CD4-positive, alpha-beta T cell treated with Interleukin-17A for 1 hour (primary cell): ENCODE measurements around the gene GAS2L2.
"Not testable (repeated sequence)": the region's sequence is repeated elsewhere in the genome, so short reads cannot be mapped to it uniquely, and the experiment has no call there.

Experiments
- DNase-seq: peaks from one replicate; pipeline ENCODE4 v3.0.0-alpha.2; 2020

Gene GAS2L2

DNA sequence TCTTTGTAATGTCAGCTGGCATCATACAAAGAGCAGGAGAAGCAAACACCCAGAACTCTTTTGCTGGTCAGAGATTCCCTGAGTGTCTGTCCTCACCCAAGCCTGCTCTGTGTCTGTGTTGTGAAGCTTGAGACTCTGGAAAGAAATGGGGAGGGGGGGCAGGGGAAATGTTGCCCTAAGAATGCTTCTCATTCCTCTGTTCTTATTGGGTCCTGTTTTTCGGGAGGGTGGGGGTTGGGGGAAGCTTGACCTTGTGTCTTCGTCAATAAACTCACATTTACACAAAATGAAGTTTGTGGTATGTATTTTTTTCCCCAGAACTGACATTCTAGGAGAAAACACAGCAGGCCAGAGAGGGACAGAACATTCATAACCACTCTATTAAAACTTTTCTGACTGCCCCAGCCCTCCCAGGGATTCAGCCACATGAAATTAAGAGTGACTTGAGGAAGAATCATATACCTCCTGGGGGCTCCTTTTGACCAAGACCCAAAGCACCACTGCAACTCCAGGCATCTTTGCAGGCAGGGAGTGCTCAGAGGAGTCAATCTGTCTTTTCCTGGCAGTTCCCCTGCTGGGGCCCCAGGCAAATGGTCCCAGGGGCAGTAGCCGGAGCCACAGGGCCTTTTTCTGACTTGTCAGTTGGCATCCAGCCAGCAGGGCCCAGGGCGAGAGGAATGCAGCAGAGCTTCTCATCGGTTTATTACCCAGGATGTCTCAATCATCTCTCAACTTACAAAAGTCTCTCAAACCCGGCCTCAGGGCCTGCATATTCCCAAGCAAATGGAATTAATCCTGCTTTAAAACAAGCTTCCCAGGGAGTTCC is 26.7 kb downstream of the GAS2L2 start:
- DNase-seq: no peak

- no peak for DNase-seq
Observed at GRCh38 chr17:35725802-35726126, 27.3 kb downstream of the GAS2L2 start.

DNA sequence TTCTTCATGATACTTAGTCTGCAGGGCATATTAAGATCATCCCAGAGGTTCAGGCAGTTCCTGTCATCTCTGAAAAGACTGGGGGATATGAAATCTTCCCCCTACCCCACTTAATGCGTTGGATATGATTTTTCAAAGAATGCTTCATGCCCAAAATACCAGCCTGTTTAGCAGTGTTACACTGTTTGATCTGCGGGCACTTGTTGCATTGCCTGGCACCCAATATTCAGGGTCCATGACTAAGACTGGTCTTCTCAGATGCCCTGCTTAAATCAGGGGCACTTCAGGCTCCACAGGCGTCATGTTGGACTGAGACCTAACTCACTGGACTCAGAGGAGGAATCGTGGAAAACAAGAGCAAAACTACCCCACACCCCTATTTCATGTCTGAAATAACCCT is 28.0 kb downstream of the GAS2L2 start:
- no peak for DNase-seq

DNA sequence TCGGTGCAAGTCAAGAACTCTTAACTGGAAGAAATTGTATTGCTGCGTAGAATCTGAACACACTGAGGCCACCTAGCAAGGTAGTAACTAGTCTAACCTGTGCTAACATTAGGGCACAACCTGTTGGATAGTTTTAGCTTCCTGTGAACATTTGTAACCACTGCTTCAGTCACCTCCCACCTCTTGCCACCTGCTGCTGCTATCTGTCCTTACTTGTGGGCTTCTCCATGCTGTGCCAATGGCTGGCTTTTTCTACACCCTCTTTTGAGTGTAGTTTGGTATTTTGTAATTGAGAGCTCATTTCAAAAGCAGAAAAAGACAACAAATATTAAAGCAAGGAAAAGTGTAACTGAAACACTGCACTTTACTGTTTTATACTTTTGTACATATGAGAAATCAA is 29.3 kb downstream of the GAS2L2 start:
- no peak for DNase-seq

GRCh38 chr17:35717475-35717874 is 35.6 kb downstream of the GAS2L2 start:
- DNase-seq: no peak

DNA sequence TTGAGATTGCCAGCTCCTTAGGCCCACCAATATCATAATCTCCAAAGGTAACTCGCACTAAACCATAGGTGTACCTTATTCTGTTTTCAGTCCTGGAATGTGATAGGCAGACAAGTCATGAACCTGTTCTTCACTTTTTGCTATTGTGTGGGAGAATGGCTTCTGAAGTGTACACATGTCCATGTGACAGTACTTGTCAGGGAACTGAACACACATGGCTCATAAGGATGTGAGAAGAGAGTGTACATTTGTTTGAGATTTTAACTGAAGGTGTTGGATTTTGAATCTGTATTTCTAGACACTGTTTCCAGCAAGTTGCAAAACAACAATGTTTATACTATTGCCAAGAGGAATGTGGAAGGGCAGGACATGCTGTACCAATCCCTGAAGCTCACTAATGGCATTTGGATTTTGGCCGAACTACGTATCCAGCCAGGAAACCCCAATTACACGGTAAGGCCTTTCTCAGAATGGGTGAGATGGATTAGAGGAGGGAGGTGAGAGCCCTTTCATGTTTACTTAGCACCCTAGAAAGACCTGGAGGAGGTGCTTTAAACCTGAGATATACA is 36.1 kb downstream of the GAS2L2 start:
- DNase-seq: no peak

- no peak for DNase-seq
Observed at GRCh38 chr17:35716173-35716572, 36.9 kb downstream of the GAS2L2 start.

DNA sequence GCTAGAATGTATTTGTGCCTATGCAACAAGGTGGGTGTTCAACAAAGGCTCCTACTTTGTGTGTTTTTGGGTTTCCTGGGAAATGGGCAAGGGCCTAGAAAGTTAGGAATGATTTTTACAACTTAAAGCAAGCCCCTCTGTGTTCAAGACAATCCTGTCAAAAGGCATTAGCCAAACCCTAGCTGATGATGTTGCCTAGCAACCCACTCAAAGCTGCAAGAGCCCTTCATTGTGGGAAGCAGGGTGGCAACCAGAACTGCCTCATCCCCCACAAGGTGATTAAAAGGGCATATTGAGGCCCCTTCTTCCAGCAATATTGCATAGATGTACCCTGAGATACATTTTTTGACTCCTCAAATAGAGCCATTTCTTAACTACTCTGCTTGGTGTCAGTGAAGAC is 37.6 kb downstream of the GAS2L2 start:
- no peak for DNase-seq

GRCh38 chr17:35714988-35715387 is 38.1 kb downstream of the GAS2L2 start:
- DNase-seq: no peak

DNA sequence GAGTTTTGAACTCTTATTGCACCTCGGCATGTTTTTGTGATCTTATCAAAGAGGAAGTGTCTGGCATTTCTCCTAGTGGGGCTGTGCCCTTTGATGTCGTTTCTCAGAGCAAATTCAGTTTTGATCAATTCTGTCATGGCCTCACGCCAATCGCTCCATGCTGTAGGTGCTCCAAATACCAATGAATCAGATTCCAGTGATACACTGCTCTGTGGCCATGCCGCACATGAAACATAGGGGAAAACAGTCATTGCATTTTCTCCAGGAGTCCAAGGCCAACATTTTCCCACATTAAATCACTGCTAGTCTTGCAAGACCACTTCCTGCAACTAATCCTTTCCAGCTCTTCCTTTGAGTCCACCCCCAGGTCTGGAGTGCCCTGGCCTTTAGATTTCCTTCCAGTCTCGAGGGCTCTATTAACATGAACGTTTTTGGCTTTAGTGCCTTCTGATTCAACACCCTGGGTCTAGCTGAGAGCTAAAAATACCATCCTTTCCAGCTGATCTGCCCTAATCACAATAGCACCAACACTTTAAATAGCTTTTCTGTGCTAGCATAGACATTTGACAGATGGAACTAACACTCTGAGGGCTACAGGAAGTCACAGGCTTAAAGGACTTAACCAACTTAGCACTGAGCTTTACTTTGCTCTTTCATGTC is 39.8 kb downstream of the GAS2L2 start:
- DNase-seq: no peak

DNA sequence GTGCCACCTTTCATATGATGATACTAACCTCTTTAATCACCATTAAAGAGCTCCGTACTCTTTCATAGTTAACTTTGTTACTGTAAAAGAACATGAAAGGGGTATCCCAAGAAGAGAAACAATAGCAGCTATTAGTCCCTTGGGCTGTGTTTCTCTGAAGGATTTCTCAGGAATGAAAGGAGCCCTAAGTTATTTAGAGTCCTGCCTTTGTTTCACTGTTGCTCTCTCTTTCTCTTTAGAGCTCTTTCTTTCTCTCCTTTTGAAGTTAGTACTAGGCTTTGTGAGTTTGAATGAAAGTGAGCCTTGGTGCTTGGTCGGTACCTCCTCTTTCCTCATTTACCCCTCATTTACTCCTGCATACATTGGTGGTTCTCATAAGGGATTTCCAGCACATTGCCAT is 42.1 kb downstream of the GAS2L2 start:
- DNase-seq: no peak

GRCh38 chr17:35709874-35710273 is 43.2 kb downstream of the GAS2L2 start:
- DNase-seq: no peak

GRCh38 chr17:35708951-35709350 is 44.1 kb downstream of the GAS2L2 start:
- DNase-seq: no peak

- no peak for DNase-seq
Observed at GRCh38 chr17:35708149-35708548, 44.9 kb downstream of the GAS2L2 start.

- DNase-seq: no peak
Observed at GRCh38 chr17:35705705-35706104, 47.3 kb downstream of the GAS2L2 start.

DNA sequence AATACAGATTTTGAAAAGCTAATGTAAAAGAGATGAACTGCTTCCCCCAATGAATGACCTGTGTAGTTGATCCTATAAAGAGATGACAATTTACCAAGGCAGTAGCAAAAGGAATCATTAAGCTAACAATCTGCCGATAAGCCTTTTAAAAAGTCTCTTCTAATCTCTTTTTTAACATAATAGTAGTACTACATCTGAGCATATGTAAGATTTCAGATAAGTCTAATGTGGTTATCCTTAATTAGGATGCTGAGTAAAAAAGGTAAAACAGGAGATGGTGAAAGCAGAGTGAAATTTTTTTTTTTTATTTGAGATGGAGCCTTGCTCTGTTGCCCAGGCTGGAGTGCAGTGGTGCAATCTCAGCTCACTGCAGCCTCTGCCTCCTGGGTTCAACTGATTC is 47.8 kb downstream of the GAS2L2 start:
- DNase-seq: no peak

DNA sequence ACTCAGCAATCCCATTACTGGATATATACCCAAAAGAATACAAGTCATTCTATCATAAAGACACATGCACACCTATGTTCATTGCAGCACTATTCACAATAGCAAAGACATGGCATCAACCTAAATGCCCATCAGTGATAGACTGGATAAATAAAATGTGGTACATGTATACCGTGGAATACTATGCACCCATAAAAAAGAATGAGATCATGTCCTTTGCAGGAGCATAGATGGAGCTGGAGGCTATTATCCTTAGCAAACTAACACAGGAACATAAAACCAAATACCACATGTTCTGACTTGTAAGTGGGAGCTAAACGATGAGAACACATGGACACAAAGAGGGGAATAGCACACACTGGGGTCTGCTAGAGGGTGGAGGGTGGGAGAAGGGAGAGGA is 49.7 kb downstream of the GAS2L2 start:
- DNase-seq: not testable (repeated sequence)

- DNase-seq: no peak
Observed at GRCh38 chr17:35701491-35701890, 51.5 kb downstream of the GAS2L2 start.

GRCh38 chr17:35700150-35700549 is 52.9 kb downstream of the GAS2L2 start:
- DNase-seq: no peak

- DNase-seq: no peak
Observed at GRCh38 chr17:35698800-35699199, 54.2 kb downstream of the GAS2L2 start.

- DNase-seq: no peak
Observed at GRCh38 chr17:35695613-35696012, 57.4 kb downstream of the GAS2L2 start.

GRCh38 chr17:35694906-35695305 is 58.1 kb downstream of the GAS2L2 start:
- DNase-seq: no peak
